Right ventricle myocardium superior (tissue), 1 donor: ENCODE results near the gene BCLAF1. TPM values are rescaled to one million over a fixed set of nuclear protein-coding genes. Genes with fewer than 3 reads are reported as not detected.
A peak's percentile ranks its signal among the peaks of the same experiment; 100 is the strongest.

Experiments
- ATAC-seq: fragments of 200-7000 bp; cut with Tn5 transposase; one replicate; pipeline ENCODE4 v1.9.1; 2020; ENCODE audit warnings: mild to moderate bottlenecking; ENCODE audit not compliant: poor library complexity
- DNase-seq: peaks from one replicate; pipeline ENCODE4 v3.0.0-alpha.2; 2020
- intact Hi-C: fragments of 100-400 bp; cut with DNase I; formaldehyde crosslinking; loops from one replicate; pipeline ENCODE4 v1.11.2; 2022
- total RNA-seq: library from RNA; stranded (reverse); fragmentation: NEBNext Ultra II Directional; extraction: Animal tissue kit (Norgen Biotek cat#: 25700); gene quantifications from one replicate; pipeline ENCODE4 v1.2.1, GENCODE V29; 2021
- donor health status: DM: no; HTN: yes; CAD: no; lungs with severe emphysema.

Gene BCLAF1
- total RNA-seq, 1 donor from 2014 or later: 59.5 TPM

- DNase-seq (no peak), ATAC-seq (no peak)
- intact Hi-C loops: no loop called here
These were observed 26.7 kb downstream of the BCLAF1 start for GRCh38 chr6:136262940-136263339.

DNA sequence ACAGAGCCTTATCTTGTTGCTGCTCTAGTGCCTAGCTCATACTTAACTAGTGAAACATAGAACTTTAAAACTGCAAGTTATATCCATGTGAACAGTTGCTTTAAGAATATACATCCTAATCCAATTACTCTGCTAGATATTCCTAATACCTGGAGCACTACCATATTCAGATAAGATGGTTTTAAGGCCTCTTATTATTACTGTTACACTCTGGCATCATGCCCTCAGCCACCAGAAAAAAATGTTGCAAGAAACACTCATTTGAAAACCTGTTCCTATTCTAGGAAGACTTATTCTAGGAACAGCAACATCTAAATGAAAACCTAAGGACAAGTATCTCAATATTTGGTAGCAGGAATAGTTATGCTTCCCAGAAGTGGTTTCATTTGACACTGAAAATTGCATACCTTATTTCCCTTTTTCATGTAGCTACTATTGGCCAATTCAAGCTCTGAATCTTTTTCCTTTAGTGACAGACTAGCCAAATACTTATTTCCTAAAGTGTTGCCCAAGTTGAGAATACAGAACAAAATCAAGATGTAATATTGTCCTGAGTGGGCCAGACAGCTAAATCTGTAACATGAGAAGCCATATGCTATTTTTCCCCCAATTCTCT, 34.7 kb downstream of the BCLAF1 start:
- intact Hi-C loops: no loop called here
- no peak for ATAC-seq
- DNase-seq: no peak

- ATAC-seq: no peak
- no peak for DNase-seq
- intact Hi-C loops: no loop called here
These were observed 35.9 kb downstream of the BCLAF1 start for GRCh38 chr6:136253734-136254133.

DNA sequence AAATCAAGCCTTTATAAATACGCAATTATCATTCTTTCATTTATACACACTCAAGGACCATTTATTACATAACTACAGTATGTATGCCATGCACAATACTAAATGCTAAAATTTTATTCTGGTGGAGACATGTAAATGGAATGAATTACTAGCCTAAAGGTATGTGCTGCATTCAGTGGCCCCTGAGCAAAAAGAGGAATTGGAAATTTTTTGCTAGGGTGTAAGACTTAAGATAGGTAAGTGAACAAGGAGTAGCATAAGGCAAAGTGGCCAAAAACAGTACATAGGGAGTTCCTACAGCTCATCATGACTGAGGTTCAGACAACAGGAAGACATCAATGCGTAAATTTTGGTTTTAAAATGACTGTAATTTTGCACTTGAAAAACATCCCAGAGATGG, 37.2 kb downstream of the BCLAF1 start:
- ATAC-seq: no peak
- no peak for DNase-seq
- intact Hi-C loops: no loop called here

DNA sequence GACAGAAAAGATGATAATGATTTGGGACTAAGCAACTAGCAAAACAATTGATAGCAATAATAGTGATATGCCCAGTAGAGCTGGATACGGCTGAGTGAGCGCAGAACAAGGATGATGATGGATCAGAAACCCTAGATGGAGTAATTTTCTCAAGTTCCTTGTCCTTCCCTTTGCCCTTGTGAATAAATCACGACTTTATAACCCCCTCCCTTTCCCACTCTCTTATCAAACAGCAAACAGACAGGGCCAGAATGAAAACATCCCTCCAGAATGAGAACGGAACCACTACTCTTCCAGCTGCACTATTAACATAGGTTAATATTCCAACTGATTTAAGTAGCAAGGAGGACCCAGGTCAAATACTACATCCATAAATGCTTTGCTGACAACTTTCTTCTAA, 38.3 kb downstream of the BCLAF1 start:
- no peak for DNase-seq
- no peak for ATAC-seq
- intact Hi-C loops: no loop called here

DNA sequence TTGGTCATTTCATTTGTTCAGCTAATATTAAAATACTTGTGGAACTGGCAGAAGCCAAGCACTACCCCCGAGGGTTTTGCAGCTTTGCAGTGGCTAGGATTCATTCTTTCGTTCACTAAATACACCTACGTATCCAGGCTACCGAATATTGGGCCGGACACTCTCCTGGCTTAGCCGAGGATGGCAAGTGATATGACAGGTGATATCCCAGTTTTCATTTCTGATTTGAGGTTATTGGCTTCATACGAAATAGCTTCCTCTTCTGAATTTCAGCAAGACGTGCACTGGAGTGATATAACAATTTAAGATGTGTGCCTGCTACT, 39.0 kb downstream of the BCLAF1 start:
- intact Hi-C loops: no loop called here
- peak; percentile 11 for ATAC-seq
- no peak for DNase-seq

DNA sequence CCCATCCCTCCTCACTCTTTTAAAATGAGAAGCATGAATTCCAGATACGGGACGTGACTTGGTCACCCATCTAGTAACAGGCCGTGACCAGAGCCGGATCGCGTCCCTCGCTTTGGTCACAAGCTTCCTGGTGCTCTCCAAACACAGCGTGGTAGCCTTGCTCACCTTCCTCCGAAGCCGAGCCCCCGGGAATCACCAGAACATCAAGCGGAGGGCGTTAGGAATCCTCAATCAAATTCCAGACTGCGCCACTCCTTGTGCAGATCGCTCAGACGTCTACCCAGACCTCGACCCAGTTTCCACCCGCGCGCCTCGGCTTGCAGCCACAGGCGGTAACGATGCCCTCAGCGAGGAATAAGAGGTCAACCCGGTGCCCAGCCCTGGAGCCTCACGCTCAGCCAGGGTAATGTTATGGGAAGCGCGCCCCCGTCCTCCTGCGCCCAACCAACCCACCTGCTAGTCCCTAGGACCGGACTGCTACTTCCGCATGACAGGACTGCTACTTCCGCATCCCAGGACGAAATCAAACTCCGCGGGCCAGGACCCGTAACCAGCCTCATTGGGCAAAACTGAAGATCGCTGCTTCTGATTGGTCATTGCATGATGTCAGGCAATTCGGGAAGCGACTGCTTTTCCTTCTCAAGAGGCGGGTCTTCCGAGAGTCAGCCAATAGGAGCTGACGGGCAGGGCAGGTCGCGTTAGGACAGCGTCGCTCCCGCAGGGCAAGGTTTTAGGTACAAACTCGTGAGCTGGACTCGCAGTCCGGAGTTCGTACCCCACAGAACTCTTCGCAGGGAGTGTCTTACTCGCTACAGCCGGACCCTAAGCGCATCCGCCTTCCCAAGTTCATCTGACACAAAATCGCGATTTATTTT, 39.6 kb downstream of the BCLAF1 start, which contains the start of gene MTFR2:
Gene MTFR2, minus strand, starts transcription at position 501 of the 875 bp plus-strand sequence. CDS start 1,212 bp downstream, outside the sequence.
- intact Hi-C loops: no loop called here
- ATAC-seq (peak; percentile 99), DNase-seq (peak; percentile 93)

GRCh38 chr6:136249336-136249735, 40.3 kb downstream of the BCLAF1 start:
- DNase-seq: no peak
- ATAC-seq: no peak
- intact Hi-C loops: no loop called here

- intact Hi-C loops: no loop called here
- DNase-seq: no peak
- ATAC-seq: no peak
These were observed 45.5 kb downstream of the BCLAF1 start for GRCh38 chr6:136244061-136244616.

DNA sequence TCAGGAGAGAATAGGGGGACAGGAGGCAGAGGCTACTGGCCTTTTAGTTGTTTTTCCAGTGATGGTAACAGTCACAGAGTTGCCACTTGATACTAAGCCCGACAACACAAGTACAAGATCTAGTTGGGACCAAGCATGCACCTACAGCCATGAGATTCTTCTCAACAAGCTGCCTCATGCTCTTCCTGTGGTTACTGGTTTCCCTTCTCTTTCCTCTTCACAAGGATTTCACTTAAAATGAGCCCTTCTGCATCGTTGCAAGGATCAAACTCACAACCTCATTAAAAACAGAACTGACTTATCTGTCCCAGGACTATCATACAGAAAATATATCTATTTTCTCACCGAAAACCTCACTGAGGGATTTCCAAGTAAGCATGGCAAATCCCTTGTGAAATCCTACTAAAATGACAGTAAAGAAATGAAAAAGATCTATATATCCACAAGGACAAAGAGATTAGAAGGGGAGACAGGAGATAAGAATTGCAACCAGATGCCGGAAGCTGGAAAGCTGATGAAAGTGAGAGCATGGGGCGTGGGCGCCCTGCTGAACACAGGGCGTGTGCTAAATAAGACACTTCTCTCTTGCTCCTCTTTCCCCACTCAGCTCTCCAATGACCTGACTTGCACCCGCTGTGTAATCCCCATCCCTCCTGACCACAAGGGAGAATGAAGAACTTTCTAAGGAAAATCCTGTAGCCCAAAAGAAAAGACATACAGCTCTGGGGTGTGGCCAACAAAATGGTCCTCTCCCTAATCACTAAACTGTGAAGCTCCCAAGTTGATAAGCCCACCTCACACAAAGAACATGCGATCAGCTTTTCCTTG, 53.0 kb downstream of the BCLAF1 start:
- ATAC-seq: peak; percentile 57
- DNase-seq: no peak
- intact Hi-C loops: no loop called here

- ATAC-seq: no peak
- DNase-seq: no peak
- intact Hi-C loops: no loop called here
These were observed 54.4 kb downstream of the BCLAF1 start for GRCh38 chr6:136235233-136235564.

DNA sequence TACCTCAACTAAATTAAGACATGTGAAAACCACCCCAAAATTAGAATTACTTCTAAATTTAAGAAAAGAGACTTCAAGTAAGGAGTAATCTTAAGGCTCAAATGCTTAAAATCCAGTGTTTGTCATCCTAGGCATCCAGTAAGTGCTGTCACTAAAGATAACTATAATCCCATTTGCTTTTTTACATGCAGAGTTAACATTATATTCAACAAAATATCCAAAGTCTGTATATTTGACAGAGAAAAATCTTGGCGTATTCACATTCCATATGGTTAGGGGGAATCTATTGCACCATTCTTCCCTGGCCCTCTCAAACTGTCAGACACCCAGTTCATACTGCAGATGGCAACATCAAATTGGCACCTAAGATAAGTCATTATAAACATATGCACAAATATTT, 56.9 kb downstream of the BCLAF1 start:
- no peak for ATAC-seq
- intact Hi-C loops: no loop called here
- no peak for DNase-seq

DNA sequence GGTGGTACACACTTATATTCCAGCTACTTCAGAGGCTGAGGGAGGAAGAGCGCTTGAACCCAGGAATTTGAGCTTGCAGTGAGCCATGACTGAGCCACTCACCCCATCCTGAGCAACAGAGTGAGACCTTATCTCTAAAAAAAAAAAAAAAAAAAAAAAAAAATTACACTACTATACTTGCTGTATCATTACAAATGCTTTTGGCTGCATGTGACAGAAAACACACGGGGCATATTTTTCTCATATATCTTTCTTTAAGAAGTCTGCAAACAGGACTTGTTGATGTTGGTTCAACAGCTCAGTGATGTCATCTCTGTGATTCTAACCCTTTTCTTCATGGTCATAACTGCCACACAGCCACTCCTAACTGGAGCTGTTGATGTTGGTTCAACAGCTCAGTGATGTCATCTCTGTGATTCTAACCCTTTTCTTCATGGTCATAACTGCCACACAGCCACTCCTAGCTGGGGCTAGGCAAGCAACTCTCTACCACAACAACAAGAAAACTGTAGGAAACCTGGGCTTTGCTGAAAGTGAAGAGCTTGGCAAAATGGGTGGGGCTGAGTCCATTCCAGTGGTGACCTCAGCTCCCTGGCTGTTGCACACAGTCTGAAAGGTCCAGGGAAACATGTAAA, 59.3 kb downstream of the BCLAF1 start:
- DNase-seq (no peak), ATAC-seq (no peak)
- intact Hi-C loops: no loop called here

DNA sequence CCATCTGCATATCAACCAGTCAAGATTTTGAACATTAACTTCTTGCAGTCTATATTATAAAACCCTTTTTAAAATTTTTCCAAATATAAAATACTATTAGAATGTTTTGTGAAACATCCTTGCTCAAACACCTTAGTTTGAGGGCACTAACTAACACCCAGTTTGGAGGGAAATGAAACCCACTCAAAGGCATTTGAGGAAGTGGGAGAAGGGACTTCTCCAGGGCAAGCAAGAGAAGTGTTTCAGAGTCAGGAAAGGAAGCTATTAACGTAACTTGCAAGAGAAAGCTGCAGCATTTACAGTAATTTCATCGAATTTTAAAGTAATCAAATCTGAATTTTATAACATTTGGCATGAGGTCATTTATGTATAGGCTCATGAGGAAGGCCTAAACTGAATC, 60.8 kb downstream of the BCLAF1 start:
- ATAC-seq (no peak), DNase-seq (no peak)
- intact Hi-C loops: loop anchor here (5.0 kb wide), 2 partner anchors 197 to 697 kb away; no protein-coding TSS in a partner anchor

GRCh38 chr6:136226674-136227377, 62.8 kb downstream of the BCLAF1 start:
- ATAC-seq (peak; percentile 42), DNase-seq (no peak)
- intact Hi-C loops: loop anchor here (5.0 kb wide), 2 partner anchors 195 to 695 kb away; no protein-coding TSS in a partner anchor

- peak; percentile 94 for ATAC-seq
- intact Hi-C loops: loop anchor here (5.0 kb wide), 2 partner anchors 194 to 694 kb away; no protein-coding TSS in a partner anchor
- peak; percentile 65 for DNase-seq
These were observed 63.5 kb downstream of the BCLAF1 start for GRCh38 chr6:136226027-136226673.

DNA sequence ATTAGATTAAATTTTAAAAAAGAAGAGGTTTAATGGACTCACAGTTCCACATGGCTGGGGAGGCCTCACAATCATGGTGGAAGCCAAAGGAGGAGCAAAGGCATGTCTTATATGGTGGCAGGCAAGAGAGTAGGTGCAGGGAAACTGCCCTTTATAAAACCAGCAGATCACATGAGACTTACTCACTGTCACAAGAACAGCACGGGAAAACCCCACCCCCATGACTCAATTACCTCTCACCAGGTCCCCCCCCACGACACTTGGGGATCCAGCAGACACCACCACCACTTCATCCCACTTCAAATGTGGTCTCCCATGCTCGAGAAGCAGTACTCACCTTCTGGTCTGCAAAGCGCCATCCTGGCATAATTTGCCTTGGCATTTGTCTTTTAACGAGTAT, 64.2 kb downstream of the BCLAF1 start:
- DNase-seq: no peak
- intact Hi-C loops: loop anchor here (5.0 kb wide), 2 partner anchors 193 to 693 kb away; no protein-coding TSS in a partner anchor
- ATAC-seq: peak; percentile 7
